GM12878 (cell line): ENCODE data around the gene CIB2.

Source experiments
- CHD1 ChIP-seq: IDR thresholded peaks from 2 replicates; pipeline ENCODE4 v1.6.1; 2012; ENCODE audit warnings: low read depth, low read length, improper control_type of control experiment
- HDAC2 ChIP-seq: fragments of 200-600 bp; sonication (generic); IDR thresholded peaks from 2 replicates; pipeline ENCODE4 v1.6.1; 2017
- NRF1 ChIP-seq: conservative IDR thresholded peaks from 2 replicates; pipeline ENCODE4 v1.6.1; 2011; ENCODE audit warnings: mild to moderate bottlenecking, low read depth, low read length, improper control_type of control experiment
- PRDM15 ChIP-seq: fragments of 450-650 bp; formaldehyde crosslinking; IDR thresholded peaks from 2 replicates; pipeline ENCODE4 v1.4.0; 2020; ENCODE audit warnings: mild to moderate bottlenecking, moderate library complexity
- ZNF24 ChIP-seq: fragments of 450-650 bp; IDR thresholded peaks from 2 replicates; pipeline ENCODE4 v1.6.1; 2017; ENCODE audit warnings: antibody characterized with exemption, mild to moderate bottlenecking
- TF ChIP-seq, protein P1 (sequence below): IDR thresholded peaks from 2 replicates; pipeline ENCODE4 v1.6.1; 2011; ENCODE audit warnings: borderline replicate concordance, low read depth, mild to moderate bottlenecking, moderate library complexity, low read length; ENCODE audit not compliant: insufficient read depth, poor library complexity, severe bottlenecking
- TF ChIP-seq, protein P2 (sequence below), 3 experiments: IDR thresholded peaks in 2 of 3; conservative IDR thresholded peaks in 1 of 3; 2 replicates each; pipeline ENCODE4 v1.5.1; 2011; ENCODE audit warnings: low read depth in 3 of 3, low read length in 3 of 3, mild to moderate bottlenecking in 3 of 3, control low read depth in 2 of 3, moderate library complexity in 2 of 3, inconsistent platforms in 1 of 3, mixed read lengths in 1 of 3; ENCODE audit not compliant: control insufficient read depth in 2 of 3, insufficient read depth in 1 of 3; ENCODE audit errors: extremely low read depth in 1 of 3

DNA sequence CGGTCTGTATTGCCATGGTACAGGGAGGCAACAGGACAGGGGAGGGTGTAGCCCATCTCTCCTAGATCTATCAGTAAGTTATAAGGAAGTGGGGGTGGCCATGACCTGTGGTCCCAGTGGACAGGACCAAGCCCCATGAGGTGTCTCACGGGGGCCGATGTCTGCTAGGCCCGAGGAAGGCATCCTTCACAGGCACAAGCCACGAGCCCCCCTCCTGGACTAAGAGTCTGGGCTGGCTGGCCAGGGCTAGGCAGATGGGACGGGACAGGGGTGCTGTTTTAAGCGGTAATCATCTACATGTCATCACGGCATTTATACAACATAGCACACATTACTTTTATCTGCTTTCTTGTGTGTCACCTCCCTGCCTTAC is 51.2 kb downstream of the CIB2 start:
- TF ChIP-seq NRF1: no peak
- TF ChIP-seq, protein P1, sequence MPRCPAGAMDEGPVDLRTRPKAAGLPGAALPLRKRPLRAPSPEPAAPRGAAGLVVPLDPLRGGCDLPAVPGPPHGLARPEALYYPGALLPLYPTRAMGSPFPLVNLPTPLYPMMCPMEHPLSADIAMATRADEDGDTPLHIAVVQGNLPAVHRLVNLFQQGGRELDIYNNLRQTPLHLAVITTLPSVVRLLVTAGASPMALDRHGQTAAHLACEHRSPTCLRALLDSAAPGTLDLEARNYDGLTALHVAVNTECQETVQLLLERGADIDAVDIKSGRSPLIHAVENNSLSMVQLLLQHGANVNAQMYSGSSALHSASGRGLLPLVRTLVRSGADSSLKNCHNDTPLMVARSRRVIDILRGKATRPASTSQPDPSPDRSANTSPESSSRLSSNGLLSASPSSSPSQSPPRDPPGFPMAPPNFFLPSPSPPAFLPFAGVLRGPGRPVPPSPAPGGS: no peak
- no peak for TF ChIP-seq CHD1
- TF ChIP-seq HDAC2: no peak
- no peak for TF ChIP-seq ZNF24
- TF ChIP-seq PRDM15 (CRISPR knock-in tag): no peak
- TF ChIP-seq, protein P2, sequence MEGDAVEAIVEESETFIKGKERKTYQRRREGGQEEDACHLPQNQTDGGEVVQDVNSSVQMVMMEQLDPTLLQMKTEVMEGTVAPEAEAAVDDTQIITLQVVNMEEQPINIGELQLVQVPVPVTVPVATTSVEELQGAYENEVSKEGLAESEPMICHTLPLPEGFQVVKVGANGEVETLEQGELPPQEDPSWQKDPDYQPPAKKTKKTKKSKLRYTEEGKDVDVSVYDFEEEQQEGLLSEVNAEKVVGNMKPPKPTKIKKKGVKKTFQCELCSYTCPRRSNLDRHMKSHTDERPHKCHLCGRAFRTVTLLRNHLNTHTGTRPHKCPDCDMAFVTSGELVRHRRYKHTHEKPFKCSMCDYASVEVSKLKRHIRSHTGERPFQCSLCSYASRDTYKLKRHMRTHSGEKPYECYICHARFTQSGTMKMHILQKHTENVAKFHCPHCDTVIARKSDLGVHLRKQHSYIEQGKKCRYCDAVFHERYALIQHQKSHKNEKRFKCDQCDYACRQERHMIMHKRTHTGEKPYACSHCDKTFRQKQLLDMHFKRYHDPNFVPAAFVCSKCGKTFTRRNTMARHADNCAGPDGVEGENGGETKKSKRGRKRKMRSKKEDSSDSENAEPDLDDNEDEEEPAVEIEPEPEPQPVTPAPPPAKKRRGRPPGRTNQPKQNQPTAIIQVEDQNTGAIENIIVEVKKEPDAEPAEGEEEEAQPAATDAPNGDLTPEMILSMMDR (IDR thresholded peaks at IDR 0.05 in 2 of 3, conservative IDR thresholded peaks at IDR 0.05 in 1 of 3; ENCODE audit: control insufficient read depth in 2 of 3, extremely low read depth in 1 of 3, insufficient read depth in 1 of 3, low read depth in 3 of 3, low read length in 3 of 3): no peak
